Neural progenitor cell (in vitro differentiated cells): ENCODE measurements around the gene ZNF414.

Source experiments
- CTCF ChIP-seq: fragments of 200-600 bp; sonication (generic); IDR thresholded peaks from 2 replicates; pipeline ENCODE4 v1.5.1; 2017; ENCODE audit warnings: antibody characterized with exemption, mild to moderate bottlenecking
- EZH2 ChIP-seq: fragments of 200-600 bp; sonication (generic); IDR thresholded peaks from 2 replicates; pipeline ENCODE4 v1.6.1; 2017; ENCODE audit warnings: antibody characterized with exemption, mild to moderate bottlenecking, moderate library complexity

GRCh38 chr19:8513687-8514504, at the start of gene ZNF414:
- TF ChIP-seq CTCF (no peak), EZH2 (no peak)
